Activated CD4-positive, alpha-beta T cell treated with anti-CD3 and anti-CD28 coated beads, Interleukin-10, Interleukin-2, amounts not matched to agents 100 ng/mL and 50 ng/mL, durations not matched to agents 16 hours and 8 hours (primary cell): ENCODE measurements around the gene INHBE.
"Not testable (repeated sequence)": the region's sequence is repeated elsewhere in the genome, so short reads cannot be mapped to it uniquely, and the experiment has no call there.

ENCODE experiments used
- DNase-seq: peaks from one replicate; pipeline ENCODE4 v3.0.0-alpha.2; 2020

The INHBE gene

GRCh38 chr12:57500213-57500612 is 45.1 kb downstream of the INHBE start:
- DNase-seq, result no peak

- not testable (repeated sequence) for DNase-seq
Measured at GRCh38 chr12:57502311-57502969, 47.3 kb downstream of the INHBE start.

- DNase-seq, result not testable (repeated sequence)
Measured at GRCh38 chr12:57506541-57506940, 51.4 kb downstream of the INHBE start.
